ENCODE data around the gene HMGXB3.

The HMGXB3 gene

GRCh38 chr5:149957855-149958254, 42.7 kb upstream of the HMGXB3 start:
- in situ Hi-C loops (cut with MboI; ENCODE audit: low pct_unique_long_range_greater_than_20kb, low sequenced_read_pairs, unreplicated experiment) = no loop called here
- no peak for DNase-seq (ENCODE audit: low spot score)

GRCh38 chr5:149959406-149960236, 40.9 kb upstream of the HMGXB3 start:
- in situ Hi-C loops (cut with MboI; ENCODE audit: low pct_unique_long_range_greater_than_20kb, low sequenced_read_pairs, unreplicated experiment) = no loop called here

More at GRCh38 chr5:149957855-149958254, 42.7 kb upstream of the HMGXB3 start:
- no peak for TF ChIP-seq CTCF (IDR thresholded peaks at IDR 0.05; ENCODE audit: extremely low read depth, insufficient read depth, missing control alignments)

GRCh38 chr5:149960272-149961185, 40.0 kb upstream of the HMGXB3 start, which contains the start of gene SLC26A2:
Gene SLC26A2, plus strand, starts transcription at chr5:149960758. Its CDS starts 16,895 bp downstream, at chr5:149977653.
- in situ Hi-C loops (cut with MboI; ENCODE audit: low pct_unique_long_range_greater_than_20kb, low sequenced_read_pairs, unreplicated experiment) = no loop called here
- no peak for TF ChIP-seq CTCF (IDR thresholded peaks at IDR 0.05; ENCODE audit: extremely low read depth, insufficient read depth, missing control alignments)
- peak; percentile 96 for DNase-seq (ENCODE audit: low spot score)

More at GRCh38 chr5:149959406-149960236, 40.9 kb upstream of the HMGXB3 start:
- peak; percentile 68 for DNase-seq (ENCODE audit: low spot score)
- peak; percentile 49 for TF ChIP-seq CTCF (IDR thresholded peaks at IDR 0.05; ENCODE audit: extremely low read depth, insufficient read depth, missing control alignments)

- in situ Hi-C loops (cut with MboI; ENCODE audit: low pct_unique_long_range_greater_than_20kb, low sequenced_read_pairs, unreplicated experiment) = no loop called here
- no peak for DNase-seq (ENCODE audit: low spot score)
- no peak for TF ChIP-seq CTCF (IDR thresholded peaks at IDR 0.05; ENCODE audit: extremely low read depth, insufficient read depth, missing control alignments)
Observed at GRCh38 chr5:149961186-149961685, 39.3 kb upstream of the HMGXB3 start.

- DNase-seq (ENCODE audit: low spot score) = peak; percentile 42
- in situ Hi-C loops (cut with MboI; ENCODE audit: low pct_unique_long_range_greater_than_20kb, low sequenced_read_pairs, unreplicated experiment) = no loop called here
Observed at GRCh38 chr5:149961957-149962409, 38.6 kb upstream of the HMGXB3 start.

More at GRCh38 chr5:149961957-149962409, 38.6 kb upstream of the HMGXB3 start:
- TF ChIP-seq CTCF (IDR thresholded peaks at IDR 0.05; ENCODE audit: extremely low read depth, insufficient read depth, missing control alignments) = peak; percentile 48
